GM12891 (cell line): Measurements from ENCODE around the gene PRKCE.

Source experiments
- PAX5 ChIP-seq: IDR thresholded peaks from 2 replicates; pipeline ENCODE4 v1.6.1; 2011; ENCODE audit warnings: low read length, moderate library complexity, mild to moderate bottlenecking; ENCODE audit not compliant: insufficient read depth, severe bottlenecking
- POLR2A ChIP-seq: IDR thresholded peaks from 2 replicates; pipeline ENCODE4 v1.6.1; 2011; ENCODE audit warnings: low read depth, low read length, control low read depth
- POLR2AphosphoS5 ChIP-seq: IDR thresholded peaks from 2 replicates; pipeline ENCODE4 v1.6.1; 2011; ENCODE audit warnings: low read depth, low read length, control low read depth
- POU2F2 ChIP-seq: IDR thresholded peaks from 2 replicates; pipeline ENCODE4 v1.6.1; 2011; ENCODE audit warnings: low read depth, mild to moderate bottlenecking, control low read depth, low read length, moderate library complexity
- SPI1 ChIP-seq: IDR thresholded peaks from 2 replicates; pipeline ENCODE4 v1.6.1; 2011; ENCODE audit warnings: low read depth, low read length, control low read depth
- TAF1 ChIP-seq: IDR thresholded peaks from 2 replicates; pipeline ENCODE4 v1.6.1; 2011; ENCODE audit warnings: low read depth, low read length, control low read depth

GRCh38 chr2:45943219-45944044, 292.0 kb downstream of the PRKCE start:
- TF ChIP-seq POLR2A (no peak), POLR2AphosphoS5 (no peak), TAF1 (no peak), SPI1 (no peak), PAX5 (no peak), POU2F2 (no peak)
